Right hindlimb (tissue), 1 donor: ENCODE results near the gene RALGPS1.
"Not testable (repeated sequence)": the region's sequence is repeated elsewhere in the genome, so short reads cannot be mapped to it uniquely, and the experiment has no call there.

ENCODE experiments used
- DNase-seq: peaks from one replicate; pipeline ENCODE4 v3.0.0-alpha.2; 2018

RALGPS1 gene

GRCh38 chr9:127159949-127160610 is 245.5 kb downstream of the RALGPS1 start:
- no peak for DNase-seq

DNA sequence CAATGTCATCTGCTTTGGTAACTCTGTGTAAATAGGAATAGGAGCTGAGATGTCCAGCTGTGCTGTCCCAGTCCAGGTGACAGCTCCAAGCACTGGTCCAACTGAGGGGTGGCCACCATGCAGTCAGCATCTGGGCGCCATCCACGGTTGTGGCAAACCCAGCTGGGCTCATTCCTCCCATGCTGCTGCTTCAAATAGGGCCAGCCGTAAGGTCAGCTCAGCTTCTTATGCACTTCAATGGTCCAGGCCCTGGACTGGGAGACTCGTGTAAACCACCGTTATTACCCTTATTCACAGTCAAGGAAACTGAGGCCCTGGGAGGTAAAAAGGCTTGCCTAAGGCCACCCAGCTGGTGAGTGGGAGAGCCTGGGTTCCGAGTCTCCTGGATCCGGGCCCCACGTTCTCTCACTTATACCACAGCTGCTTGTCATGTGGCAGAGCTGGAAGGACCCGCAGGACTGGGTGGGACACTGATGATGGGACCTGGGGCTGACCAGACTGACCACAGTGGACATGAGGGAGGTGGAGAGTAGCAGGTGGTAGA is 246.6 kb downstream of the RALGPS1 start:
- no peak for DNase-seq

DNA sequence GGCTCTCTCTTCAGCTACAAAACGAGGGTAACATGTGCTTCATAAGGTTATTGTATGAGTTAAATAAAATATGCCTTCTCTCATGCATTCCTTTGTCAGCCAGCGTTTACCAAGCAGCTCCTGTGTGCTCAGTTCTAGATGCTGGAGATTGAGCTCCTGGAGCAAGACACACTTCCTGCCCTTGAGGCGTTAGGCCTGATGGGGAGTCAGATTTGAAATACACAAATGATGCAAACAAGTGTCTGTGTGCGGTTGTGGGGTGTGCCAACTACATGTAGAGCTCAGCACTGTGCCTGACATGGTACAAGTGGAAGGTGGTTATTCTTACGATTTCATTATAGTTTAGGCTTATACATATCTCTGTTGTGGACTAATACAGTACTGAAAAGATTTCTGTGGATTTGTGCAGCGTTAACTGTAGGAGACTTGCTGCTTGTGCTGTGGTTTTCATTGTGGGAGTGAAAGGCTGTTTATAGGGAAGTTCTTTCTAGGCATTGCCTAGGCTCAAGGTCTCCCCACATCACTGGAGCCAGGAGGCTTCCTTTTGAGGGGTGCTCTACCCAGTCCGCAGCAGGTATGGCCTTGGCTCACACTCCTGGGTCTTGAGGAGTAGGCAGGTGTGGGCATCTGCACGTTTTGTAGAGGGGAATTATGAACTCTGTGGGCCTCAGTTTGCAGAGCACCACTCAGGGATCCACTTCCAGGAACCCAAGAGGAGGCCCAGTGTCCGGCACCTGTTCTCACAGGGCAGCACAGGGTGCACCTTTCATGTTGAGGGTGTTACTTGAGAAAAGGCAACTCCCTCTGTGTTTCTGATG is 247.7 kb downstream of the RALGPS1 start:
- DNase-seq, result no peak

DNA sequence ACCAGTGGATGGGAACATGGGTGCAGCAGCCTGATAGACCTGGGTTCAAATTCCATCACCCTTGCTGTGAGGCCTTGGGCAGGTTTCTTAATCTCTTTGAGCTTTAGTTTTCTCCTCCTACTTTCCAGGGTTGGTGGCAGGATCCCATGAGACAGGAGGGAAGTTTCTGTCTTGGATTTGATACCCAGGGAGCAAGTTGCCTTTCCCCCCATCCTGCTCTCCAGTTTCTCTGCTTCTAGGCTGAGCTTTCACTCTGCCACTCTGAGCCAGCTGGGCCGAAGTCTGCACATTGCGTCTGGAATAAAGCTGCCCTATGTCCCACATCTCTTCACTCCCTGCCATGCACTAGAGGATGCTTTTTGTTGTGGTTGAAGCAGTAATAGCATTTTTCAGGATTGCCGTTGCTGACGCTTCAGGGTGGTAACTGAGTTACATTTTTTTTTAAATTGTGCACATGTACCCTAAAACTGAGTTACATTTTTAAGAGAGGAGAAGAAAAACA is 248.3 kb downstream of the RALGPS1 start:
- no peak for DNase-seq

- no peak for DNase-seq
Measured at GRCh38 chr9:127163409-127163808, 248.8 kb downstream of the RALGPS1 start.

- DNase-seq, result no peak
Measured at GRCh38 chr9:127165116-127165515, 250.5 kb downstream of the RALGPS1 start.

- DNase-seq, result no peak
Measured at GRCh38 chr9:127166111-127166510, 251.5 kb downstream of the RALGPS1 start.

DNA sequence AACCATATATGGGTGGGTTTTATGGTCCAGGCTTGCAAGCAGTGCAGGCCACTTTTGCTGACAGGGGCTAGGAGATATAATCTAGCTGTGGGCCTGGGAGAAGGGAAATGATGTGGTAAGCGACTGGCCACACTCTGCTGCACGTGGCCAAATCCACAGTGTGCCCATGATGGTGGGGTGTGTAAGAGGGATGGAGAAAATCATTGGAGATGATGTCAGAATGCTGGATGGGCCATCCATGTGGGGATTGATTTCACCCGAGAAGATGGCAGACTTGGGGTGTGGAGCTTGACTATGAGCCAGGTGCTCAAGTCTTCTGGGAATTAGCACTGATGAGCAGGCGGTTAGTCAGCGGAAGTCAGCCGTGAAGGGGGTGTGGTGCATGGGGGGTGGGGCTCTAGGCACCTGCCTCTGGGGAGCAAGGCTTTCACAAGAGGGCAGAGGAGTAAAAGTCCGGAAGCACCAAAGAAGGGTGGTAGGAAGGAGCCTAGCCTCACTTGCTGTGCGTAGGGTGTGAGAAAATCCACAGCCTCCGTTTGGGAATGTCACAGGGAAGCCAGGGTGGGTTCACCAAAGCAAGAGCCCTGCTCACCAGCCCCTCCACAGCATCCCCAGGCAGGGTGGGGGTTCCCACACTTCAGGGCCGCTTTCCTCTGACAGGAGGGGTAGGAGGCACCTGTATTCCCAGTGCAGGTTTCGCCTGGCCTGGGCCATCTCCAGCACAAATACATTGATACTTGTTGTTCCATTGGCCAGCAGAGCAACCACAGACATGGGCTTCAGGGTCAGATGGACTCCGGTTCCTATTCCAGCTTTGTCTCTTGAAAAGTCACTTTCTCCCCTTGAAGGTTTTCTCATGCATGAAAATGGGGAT is 252.3 kb downstream of the RALGPS1 start:
- no peak for DNase-seq

GRCh38 chr9:127167560-127168326 is 253.2 kb downstream of the RALGPS1 start:
- DNase-seq, result no peak

- no peak for DNase-seq
Measured at GRCh38 chr9:127168756-127169574, 254.4 kb downstream of the RALGPS1 start.

- DNase-seq, result no peak
Measured at GRCh38 chr9:127169575-127169883, 254.9 kb downstream of the RALGPS1 start.

DNA sequence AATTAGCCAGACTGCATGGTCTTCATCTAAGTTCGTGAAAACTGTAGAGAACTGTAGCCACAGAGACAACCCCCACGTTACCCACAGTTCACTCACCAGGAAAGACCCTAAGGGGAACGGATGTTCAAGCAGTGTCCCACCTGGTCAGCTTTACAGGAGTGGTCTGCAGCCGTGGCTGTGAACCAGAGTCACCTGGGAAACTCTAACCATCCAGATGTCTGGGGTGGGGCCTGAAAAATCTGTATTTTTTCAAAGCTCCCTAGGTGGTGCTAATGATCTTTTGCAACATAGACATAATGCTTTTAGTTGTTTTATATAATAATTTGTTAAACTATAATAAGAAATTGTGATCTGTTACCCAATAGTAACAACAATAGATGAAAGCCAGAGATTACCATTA is 255.5 kb downstream of the RALGPS1 start:
- no peak for DNase-seq

DNA sequence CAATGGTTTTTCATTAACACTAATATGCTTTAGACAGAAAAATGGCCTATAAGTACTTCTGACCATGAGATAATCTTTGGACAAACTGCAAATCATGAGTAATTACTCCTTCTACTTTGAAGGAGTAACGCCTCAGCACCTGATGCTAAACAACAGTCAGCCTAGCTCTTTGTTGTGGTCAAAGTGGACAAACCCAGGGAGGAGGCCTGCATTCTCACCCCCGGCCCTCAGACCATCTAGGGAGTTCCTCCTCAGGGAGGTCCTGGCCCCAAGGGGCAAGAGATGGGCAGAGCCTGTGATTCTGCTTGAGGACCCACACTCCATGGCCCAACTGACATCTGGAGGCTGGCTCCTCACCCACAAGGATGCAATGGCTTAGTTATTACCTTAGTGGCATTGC is 256.1 kb downstream of the RALGPS1 start:
- DNase-seq, result no peak

GRCh38 chr9:127171348-127171747 is 256.8 kb downstream of the RALGPS1 start:
- not testable (repeated sequence) for DNase-seq

- no peak for DNase-seq
Measured at GRCh38 chr9:127172066-127172707, 257.6 kb downstream of the RALGPS1 start.

DNA sequence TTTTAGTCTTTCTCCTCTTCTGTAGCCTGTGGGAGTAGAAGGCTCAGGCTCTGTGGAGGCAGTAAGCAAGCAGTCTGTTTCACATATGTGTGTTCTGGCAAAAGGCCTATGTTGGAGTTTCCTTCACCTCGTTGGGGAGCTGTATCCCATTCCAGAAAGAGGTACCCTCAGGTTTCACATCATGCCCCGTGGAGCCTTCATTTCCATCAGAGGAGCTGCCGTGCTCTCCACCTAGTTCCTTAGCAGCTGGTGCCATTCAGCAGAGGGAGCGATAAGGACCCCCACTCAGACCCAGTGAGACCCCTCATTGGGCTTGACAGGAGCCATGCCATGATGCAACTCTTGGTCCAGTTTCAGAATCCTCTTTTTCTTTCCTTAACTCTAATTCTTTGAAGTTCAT is 258.5 kb downstream of the RALGPS1 start:
- DNase-seq, result peak; percentile 2

DNA sequence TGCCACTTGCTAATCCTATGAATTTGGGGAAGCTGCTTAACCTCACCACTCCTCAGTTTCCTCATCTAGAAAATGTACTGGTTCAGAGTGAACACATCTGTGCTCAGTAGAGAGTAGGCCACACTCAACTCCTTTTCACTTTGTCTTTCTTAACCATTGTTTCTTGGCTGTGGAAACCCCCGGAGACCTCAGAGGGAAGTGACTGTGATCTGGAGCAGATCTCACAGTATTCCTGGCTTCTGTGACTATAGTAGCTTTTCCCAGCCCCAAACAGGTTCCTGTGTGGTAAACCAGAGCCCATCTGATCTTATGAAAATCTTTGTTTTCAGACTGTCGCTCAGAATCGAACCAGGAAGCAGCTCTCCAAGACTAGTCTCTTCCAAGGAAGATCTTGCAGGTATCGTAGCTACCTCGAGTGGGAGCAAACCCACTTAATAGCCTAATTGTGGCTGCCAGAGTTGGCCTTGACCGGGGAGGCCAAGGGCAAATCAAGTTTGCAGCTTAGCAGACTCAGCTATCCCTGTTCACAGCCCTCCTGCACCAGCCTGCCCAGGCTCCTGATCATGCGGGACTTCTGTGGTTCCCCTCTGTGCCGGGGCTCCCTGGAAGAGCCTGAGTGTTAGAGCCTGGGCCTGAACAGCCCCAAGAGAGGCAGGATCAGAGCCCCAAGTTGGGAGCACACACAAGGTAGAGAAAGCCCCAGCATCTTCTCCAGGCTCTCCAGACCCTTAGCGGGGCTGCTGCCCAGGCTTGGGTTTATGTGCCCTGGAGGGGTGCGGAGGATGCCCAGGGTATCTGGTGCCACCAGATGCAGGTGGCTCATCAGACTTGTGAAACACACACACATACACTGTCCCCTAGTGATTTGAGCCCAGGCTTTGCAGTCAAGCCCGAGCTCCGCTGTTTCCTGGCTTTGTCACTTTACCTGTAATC is 260.1 kb downstream of the RALGPS1 start:
- DNase-seq, result no peak

DNA sequence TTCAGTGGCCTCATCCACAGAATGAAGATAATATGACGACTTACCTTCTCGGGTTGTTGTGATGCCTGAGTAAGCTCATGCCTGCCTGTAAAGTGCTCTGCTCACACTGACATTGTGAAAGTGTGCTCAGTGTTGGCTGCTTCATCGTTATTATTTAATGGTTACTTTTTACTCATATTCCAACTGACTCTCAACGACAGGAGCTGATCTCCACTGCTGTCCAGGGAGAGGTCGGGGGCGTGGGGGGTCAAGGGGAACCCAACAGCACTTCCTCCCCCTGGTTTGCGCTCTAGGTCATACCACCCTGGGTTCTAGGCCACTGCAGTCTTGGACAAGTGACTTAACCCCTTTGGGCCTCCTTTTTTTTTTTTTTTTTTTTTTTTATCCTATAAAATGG is 260.7 kb downstream of the RALGPS1 start:
- DNase-seq, result no peak

DNA sequence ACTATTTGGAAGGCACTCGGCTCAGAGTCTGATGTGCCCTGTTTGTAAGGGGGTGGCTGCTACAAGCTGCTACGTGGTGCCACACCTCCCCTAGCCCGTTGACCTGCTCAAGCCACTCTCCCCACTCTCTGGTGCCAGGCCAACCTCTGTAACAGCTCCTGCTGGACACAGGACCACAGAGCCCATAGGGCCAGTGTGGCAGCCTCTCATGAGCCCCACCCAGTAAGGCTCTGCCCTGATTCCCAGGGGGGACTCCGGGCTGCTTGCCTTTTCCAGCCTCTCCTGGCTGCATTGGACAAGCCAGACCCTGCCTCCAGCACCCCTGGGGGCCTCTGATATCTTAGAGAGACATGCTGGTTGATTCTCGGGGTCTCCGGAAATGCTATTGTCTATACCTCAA is 261.2 kb downstream of the RALGPS1 start:
- no peak for DNase-seq

GRCh38 chr9:127176631-127177030 is 262.0 kb downstream of the RALGPS1 start:
- DNase-seq, result no peak
